ENCODE data around the gene TBC1D14.

TBC1D14 gene, protein sequence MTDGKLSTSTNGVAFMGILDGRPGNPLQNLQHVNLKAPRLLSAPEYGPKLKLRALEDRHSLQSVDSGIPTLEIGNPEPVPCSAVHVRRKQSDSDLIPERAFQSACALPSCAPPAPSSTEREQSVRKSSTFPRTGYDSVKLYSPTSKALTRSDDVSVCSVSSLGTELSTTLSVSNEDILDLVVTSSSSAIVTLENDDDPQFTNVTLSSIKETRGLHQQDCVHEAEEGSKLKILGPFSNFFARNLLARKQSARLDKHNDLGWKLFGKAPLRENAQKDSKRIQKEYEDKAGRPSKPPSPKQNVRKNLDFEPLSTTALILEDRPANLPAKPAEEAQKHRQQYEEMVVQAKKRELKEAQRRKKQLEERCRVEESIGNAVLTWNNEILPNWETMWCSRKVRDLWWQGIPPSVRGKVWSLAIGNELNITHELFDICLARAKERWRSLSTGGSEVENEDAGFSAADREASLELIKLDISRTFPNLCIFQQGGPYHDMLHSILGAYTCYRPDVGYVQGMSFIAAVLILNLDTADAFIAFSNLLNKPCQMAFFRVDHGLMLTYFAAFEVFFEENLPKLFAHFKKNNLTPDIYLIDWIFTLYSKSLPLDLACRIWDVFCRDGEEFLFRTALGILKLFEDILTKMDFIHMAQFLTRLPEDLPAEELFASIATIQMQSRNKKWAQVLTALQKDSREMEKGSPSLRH

DNA sequence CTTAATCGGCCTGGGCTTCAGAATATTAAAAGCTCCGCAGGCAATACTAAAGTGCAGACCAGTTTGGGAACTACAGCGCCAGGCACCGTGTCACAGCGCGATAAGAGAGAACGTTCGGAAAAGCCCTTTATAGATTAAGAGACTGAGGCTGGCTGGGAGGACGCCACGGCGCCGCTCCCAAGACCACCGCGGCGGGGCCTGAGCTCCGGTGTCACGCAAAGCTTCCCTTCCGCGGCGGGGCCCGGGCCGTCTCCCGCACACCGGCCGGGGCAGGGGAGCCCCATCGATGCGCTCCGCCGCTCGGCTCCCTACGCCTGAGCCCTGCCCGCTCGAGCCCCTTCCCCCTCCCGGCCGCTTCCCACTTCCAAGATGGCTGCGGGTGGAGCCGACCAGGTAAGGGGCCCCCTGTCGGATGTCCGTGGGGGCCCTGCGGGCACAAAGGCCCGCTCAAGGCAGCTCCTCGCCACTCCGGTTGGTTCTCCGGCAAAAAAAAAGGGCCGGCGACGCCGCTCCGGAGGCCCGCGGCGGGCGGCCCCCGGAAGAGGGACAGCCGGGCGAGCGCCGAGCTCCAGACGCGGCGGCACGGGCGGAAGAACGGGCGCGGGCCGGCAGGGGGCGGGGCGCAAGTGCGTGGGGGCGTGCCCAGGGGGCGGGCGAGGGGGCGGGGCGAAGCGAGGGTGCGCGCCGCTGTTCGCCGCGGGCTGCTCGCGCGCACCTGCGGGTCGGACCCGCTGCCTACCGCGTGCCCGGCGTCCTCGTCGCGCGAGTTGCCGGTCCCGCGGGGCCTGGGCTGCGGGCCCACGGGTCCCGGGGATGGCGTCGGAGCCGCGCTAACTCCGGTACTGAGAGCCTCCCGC is at the start of gene TBC1D14:
TSS of gene TBC1D14 (plus strand) at position 714 of the 857 bp plus-strand sequence. CDS start 13,564 bp downstream, outside the sequence.
- DNase-seq: peak; percentile 94

DNA sequence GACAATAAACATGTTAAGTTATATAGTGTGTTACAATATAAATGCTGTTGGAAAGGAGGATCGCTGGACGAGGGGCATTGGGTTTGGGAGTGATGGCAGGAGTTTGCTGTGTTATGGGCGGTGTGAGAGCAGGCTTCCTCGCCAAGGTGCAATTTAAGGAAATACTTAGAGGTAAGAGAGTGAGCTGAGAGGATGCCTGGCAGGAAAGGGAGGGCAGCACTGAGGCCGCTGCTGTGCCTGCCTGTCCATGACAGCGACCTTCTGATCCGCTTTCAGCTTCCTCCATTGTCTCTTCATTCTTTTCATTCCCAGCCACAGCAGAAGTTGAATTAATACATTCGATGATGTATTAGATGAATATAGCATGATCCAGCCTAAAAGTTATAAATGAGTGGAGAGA is 41.2 kb upstream of the TBC1D14 start:
- DNase-seq: no peak

DNA sequence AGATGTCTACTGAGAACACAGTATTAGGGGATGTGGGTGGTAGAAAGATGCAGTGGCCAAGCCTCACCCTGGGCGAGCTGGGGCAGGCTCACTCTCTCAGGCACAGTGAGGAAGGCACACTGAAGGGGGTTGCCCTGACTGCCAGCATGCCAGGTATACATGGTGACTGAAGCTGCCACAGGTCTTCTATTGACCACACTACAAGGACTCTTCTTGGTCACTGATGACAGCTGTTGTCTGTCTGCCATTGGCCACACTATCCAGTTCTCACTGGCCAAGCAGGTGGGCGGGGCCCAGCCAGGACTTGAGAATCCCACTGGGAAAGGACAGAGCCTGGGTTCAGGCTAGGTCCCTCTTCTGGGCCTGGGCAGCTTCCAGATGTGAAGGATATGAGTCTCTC is 39.7 kb upstream of the TBC1D14 start:
- DNase-seq: no peak

DNA sequence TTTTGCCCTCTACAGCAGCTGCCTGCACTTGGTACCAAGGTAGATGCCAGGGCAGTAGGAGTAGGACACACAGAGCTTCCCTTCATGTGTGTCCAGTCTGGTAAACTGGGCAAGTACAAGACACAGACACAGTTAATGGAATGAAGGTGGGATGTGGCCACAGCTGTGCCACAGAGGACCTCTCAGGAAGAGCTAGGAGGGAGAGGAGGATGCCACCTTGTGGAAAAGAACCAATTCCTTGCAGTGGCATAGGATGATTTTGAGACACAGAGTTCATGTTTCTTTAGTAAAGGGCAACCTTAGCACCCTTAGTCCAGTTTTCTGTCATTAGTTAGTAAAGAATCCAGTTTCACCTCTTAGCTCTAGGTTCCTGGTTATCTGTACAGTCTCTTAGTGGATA is 36.3 kb upstream of the TBC1D14 start:
- DNase-seq: no peak

DNA sequence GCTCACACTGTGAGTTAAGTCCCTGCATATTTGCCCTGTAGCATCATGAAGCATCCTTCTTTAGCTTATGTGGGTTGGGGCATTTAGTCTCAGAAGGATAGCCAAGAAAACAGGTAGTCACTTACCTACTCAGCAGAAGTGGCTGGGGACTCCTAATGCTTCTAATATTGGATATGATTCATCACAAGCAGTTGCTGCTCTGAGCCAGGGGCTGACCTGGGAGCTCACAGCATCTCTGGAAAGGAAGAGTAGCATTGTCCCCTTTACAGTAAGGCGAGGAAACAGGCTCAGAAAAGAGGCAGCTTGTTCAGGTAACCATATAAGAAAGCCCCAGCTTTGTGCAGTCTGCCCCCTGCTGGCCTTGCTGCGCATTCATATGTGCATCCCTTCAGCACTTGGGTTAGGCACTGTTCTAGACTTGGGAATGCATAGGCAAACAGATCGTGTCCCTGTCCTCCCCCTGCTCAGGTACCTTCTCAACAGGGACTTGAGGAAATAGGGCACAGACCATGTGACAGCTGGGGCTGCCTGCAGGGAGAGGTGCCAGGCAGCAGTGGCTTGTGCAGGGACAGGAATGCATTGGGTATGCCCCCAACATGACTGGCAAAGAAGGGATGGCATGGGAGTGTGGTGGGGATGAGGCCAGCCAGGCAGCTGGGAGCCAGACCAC is 35.7 kb upstream of the TBC1D14 start:
- DNase-seq: peak; percentile 88

DNA sequence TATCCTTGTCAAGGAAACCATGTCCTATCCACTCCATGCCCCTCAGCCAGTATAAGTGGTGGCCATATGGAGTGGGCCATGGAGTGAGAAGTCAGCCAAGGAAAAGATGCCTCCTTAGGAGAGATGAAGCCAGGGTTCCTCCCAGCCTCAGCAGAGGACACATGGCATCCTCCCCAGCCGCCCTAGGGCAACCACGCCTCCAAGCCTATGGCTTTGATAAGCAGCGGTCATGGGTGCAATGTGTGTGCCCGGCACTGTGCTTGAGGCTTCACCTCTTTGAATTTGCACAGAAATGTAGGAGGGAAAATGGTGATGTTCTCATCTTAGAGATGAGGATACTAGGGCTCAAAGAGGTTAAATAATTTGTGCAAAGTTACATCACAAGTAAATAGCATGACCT is 34.6 kb upstream of the TBC1D14 start:
- no peak for DNase-seq

DNA sequence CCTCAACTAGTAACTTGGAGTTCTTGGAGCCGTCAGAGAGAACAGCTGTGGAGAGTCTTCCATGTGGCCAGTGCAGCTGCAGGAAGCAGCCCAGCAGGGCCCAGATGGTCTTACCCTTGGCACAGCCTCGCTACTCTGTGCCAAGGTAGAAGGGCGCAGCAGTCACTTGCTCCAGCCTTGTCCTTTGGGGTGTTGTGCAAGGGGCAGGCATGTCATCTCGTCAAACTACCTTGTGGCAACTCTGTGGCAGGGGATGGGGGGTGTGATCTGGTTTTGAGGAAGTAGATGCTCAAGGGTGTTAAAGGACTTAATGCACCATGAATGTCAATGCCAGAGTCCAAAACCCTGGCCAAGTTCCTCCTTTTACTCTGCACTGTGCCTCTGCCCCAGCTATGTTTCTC is 34.2 kb upstream of the TBC1D14 start:
- DNase-seq: no peak

DNA sequence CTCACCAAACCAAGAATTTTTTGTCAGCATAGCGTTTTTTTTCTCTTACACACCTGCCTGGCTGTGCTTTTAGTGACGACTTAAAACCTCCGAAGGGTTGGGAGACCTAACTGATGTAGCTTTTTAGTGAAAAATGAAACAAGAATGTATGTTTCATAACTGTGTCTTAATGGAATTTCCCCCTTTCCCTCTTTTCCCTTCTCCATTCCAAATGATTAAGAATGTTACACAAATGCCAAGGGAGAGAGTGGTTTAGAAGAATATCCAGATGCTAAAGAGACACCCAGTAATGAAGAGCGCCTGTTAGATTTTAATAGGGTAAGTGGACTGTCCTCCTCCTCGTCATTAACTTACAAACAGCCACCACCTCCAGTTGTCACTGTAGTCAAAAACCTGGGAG is 33.2 kb upstream of the TBC1D14 start:
- DNase-seq: no peak

DNA sequence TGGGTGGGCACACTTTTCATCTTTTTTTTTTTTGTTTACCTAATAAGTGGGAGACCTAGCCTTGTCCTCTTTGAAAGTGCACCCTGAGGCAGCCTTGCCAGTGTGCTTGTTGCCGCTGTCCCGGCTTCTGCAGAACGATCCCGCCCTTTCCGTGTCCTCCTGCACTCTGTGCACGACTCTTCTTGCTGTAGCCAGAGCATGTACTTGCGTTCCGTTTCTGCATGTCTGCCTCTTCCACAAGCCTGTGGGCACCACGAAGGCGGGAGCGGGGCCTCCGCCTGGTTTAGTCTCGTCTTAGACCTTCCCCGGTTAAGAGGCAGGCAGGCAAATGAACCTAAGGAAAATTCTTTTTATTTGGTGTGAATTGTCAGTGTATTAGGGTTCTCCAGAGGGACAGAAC is 32.6 kb upstream of the TBC1D14 start:
- no peak for DNase-seq

DNA sequence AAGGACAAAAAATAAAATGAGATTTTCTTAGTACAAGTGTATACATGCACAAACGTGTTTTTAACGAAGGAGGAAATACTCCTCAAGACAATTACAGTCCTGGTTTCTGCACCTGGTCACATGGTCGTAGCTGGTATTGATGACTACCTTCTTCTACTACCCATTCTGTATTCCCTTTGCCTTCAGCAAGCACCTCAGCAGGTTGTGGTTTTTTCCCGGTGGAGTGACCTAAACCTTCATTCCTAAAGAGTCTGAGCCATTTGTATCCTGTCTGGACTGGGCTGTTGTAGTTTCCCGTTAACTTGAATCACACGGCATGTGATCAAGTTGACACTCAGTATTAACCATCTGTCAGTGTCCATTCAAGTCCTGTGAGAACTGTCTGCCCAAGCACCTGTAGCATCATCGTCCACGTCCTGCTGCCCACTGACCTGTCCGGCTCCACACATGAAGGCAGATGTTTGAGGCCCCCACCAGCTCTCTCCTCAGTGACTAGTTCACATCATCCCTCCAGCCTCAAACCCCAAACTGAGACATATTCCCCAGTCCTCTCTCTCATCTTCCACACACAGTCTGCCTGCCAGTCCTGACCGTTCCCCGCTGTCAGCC is 31.1 kb upstream of the TBC1D14 start:
- no peak for DNase-seq

DNA sequence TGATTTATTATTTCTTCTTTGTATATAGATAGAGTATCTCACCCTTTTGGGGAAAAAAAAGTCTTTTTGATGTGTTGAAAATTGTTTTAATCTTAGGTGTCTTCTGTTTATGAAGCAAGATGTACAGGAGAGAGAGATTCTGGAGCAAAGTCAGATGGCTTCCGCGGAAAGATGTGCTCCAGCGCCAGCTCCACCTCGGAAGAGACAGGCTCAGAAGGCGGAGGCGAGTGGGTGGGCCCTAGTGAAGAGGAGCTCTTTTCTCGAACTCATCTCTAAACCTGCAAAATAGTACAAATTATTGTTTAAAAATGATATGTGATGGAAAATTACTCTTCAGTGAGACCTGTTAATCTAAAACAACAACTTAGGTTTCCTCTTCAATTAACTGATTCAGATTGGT is 28.9 kb upstream of the TBC1D14 start:
- no peak for DNase-seq

DNA sequence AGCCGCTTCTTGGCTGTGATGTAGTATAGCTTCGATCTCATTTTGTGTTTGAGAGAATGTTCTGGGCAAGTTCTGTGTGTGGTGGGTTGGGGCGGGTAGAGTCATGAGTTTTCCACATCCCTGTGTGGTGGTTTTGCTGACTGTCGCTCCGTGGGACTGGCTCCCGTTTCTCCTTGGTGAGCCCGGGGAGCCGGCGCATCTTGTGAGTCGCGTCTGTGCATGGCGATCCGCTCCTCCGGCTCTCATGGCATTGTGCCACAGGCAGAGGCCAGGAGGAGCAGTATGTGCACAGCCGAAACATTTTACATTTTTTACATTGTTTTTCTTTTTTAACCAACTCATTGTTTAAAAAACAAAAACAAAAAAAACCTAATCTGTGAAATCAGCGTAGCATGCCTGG is 27.7 kb upstream of the TBC1D14 start:
- peak; percentile 34 for DNase-seq

DNA sequence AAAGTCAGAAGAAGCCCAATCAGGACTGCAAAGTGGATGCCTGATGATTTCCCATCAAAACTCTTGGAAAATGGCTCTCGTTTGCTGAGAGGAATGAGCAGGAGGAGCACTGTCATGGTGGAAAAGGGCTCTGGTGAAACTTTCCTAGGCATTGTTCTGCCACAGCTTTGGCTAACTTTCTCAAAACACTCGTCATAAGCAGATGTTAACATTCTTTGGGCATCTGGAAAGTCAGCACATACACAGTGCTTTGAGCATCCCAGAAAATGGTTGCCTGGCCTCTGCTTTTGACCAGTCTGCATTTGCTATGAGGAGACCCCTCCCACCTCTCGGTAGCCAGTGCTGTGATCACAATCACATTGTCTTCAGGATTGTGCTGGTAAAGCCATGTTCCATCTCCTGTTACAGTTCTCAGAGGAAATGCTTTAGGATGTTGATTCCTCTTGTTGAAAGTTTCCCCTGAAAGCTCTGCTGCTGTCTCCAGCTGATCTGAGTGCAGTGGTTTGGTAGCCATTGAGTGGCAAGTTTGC is 25.2 kb upstream of the TBC1D14 start:
- DNase-seq: peak; percentile 25

DNA sequence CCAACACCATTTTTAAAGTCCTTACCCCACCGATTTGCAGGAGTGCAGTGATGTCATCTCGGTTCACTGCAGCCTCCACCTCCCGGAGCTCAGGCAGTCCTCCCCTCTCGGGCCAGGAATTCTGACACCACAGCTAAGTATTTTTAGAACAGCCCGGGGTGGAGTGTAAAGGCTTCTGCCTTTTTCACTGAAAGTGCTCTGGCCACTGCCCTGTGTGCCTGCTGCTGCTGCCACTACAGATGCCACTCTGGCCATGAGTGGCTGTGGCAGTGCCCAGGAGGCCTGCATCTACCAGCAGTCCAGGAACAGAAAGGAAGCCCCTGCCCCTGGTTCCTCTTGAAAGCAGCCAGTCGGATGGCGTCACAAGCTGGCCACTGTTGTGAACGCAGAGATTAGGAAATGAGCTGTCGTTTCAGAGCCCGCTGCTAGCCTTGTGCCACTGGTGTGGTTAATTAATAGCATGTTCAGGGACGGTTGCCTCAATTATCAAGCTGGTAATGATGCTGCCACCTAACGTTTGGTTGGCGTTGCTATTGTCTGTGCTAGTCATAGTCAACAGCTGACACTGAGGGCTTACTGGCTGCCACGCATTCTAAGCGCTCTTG is 23.6 kb upstream of the TBC1D14 start:
- peak; percentile 47 for DNase-seq

DNA sequence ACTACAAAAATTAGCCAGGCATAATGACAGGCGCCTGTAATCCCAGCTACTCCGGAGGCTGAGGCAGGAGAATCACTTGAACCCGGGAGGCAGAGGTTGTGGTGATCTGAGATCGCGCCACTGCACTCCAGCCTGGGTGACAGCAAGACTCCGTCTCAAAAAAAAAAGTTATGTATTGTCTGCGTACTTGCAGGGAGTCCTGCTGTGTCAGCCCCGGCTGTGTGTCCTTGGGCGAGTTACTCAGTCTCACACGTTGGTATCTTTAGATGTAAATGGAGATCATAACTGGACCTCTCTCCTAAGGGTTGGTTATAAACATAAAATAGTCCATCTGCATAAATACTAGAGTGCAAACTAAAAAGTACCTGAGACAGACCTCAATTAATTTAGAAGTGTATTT is 22.7 kb upstream of the TBC1D14 start:
- DNase-seq: peak; percentile 32

DNA sequence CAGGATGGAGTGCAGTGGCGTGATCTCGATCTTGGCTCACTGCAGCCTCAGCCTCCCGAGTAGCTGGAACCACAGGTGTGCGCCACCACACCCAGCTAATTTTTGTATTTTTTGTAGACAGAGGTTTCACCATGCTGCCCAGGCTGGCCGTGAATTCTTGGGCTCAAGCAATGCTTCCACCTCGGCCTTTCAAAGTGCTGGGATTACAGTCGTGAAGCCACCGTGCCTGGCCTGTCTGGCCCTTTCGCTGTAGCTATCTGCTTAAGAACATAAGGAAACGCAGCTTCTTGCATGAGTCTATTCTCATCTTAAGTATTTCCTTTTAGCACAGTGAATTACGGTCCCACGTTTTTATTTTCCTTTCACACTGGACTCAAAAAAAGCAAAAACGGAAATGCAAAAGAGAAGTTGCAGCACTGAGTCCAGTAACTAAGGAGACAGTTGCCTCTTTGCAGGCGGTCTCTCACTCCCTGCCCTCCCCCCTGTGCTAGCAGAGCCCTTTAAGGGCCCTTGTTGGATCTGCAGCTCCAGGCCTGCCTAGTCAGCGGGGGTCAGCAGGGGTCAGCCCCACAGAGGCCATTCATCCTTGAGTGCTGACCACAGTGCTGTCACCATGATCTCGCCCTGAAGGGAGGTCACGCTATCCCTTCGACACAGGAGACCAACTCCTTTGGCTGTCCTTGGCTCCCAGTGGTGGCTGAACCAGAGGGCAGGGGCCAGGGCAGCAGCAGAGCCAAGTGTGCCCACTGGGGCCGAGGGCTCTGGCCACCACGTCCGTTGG is 21.8 kb upstream of the TBC1D14 start:
- DNase-seq: peak; percentile 39

DNA sequence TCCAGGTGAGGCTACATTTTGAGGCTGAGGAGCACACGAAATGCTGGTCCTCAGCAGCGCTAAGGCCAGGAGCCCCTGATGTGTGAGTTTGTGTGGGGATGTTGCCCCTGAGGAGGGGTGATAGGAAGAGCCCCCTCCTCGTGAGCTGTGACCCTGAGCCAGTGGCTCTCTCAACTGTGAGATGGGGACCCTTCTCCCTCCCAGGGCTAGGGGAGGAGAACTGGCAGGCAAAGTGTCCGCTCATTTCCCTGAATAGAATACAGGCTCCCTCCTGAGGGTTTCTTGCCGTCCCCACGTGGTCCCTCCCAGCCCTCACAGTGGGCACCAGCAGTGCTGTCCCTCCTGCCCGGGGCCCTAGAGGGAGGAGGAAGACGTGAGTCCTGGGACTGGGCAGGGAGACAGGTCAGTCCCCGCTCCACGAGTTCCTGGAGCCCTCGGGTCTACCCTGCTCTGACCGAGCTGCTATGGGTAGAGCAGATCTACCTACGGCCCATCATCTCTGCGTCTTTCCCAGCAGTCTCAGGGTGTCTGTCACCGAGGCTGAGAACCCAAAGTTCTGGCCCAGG is 21.0 kb upstream of the TBC1D14 start:
- no peak for DNase-seq

DNA sequence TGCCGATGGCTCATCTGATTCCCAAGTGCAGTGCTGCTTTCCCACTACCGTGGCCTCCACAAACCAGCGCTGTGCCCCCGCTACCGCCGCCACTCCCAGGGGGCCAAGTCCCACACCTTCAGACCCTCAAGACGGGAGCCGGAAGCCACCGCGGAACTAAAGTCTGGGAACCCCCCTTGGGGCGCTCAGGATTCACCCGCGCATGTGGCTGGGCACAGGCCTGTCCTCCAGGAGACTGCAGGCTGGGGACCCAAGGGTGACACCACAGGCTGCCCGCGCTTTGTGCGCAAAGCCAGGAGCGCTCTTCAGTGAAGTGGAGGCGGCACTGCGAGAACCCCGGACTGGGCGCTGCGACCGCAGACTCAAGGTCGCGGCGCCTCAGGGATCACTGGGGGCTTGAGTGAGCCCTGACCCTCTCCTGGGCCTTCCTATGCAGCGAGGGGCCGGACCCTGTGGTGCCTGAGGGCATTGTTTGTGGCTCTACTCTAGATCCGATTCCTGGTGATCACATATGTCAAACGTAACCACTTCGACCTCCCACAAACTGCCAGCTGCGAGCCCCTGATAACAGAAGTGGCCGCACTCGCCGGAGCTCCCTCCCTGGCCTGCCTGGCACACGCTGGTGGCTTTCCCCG is 20.4 kb upstream of the TBC1D14 start:
- peak; percentile 46 for DNase-seq

DNA sequence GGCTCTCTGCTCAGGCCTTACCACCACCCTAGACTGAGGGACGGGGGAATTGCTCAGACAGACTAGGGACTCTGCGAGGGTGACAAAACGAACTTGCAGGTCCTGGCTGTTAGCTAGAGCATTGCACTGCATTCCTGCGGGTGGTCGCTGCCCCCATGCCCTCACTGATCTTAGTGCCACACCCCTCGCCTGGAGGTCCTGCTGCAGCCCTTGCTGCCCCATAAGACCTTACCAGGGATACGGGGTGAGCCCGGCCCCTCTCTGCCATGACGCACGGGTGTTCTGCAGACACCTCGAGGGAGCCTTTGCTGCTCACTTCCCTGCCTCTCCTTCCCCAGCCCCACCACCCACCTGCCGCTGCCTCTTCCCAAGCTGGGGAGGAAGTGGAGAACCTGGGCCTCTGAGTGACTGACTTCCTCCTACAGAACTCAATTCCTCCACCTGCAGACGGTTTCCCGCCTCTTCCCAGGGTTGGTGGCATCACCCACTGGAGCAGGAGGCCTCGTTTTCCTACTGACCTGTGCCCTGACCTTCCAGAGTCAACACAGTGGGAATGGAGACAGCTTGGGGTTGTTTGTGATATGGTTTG is 19.8 kb upstream of the TBC1D14 start:
- DNase-seq: peak; percentile 39

DNA sequence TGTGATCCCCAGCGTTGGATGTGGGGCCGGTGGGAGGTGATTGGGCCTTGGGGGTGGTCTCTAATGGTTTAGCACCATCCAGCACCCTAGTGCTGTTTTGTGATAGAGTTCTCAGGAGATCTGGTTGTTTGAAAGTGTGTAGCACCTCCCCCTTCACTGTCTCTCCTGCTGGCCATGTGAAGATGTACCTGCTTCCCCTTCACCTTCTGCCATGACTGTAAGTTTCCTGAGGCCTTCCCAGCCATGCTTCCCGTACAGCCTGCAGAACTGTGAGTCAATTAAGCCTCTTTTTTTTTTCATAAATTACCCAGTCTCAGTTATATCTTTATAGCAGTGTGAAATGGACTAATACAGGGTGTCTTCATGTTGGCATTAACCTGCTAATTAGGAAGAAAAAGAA is 19.3 kb upstream of the TBC1D14 start:
- DNase-seq: peak; percentile 20

Data from activated CD8-positive, alpha-beta memory T cell treated with anti-CD3 and anti-CD28 coated beads, Interleukin-2, amount 50 U/mL, for 48 hours (primary cell).